Measurements from ENCODE around the gene HS2ST1.

DNA sequence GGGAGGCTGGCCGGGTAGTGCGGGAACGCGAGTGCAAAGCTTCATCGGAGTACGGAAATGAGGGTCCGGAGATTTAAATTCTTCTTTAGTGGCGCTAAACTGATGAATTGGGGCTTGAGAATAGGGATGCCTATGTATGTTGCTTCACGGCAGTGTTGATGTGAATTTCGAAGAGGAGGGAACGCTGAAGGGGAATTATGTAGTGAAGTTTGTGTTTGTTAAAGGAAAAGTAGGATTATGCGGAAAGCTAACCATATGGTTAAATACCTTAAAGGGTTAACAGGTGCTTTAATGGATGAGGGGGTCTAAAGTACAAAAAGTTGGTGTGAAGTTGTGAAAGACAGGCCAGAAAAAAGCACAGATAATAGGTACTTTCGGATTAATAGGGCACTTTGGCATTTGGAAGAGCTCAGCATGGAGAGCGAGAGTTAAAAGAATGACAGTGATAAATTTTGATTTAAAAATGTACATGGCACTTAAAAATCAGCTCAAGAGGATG lies 1.4 kb downstream of the HS2ST1 start:
- TF ChIP-seq, protein P1, sequence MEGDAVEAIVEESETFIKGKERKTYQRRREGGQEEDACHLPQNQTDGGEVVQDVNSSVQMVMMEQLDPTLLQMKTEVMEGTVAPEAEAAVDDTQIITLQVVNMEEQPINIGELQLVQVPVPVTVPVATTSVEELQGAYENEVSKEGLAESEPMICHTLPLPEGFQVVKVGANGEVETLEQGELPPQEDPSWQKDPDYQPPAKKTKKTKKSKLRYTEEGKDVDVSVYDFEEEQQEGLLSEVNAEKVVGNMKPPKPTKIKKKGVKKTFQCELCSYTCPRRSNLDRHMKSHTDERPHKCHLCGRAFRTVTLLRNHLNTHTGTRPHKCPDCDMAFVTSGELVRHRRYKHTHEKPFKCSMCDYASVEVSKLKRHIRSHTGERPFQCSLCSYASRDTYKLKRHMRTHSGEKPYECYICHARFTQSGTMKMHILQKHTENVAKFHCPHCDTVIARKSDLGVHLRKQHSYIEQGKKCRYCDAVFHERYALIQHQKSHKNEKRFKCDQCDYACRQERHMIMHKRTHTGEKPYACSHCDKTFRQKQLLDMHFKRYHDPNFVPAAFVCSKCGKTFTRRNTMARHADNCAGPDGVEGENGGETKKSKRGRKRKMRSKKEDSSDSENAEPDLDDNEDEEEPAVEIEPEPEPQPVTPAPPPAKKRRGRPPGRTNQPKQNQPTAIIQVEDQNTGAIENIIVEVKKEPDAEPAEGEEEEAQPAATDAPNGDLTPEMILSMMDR (IDR thresholded peaks at IDR 0.05; ENCODE audit: low read depth, low read length): no peak
- TF ChIP-seq, protein P2, sequence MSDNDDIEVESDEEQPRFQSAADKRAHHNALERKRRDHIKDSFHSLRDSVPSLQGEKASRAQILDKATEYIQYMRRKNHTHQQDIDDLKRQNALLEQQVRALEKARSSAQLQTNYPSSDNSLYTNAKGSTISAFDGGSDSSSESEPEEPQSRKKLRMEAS (IDR thresholded peaks at IDR 0.05; ENCODE audit: low read depth, low read length): no peak

Data from NB4 (cell line).